GM12878 (cell line): ENCODE measurements around the gene TBC1D8. TPM values are rescaled to one million over a fixed set of nuclear protein-coding genes. Genes with fewer than 3 reads are reported as not detected.

ENCODE experiments used
- ATAC-seq: fragments of 200-7000 bp; cut with Tn5 transposase; 3 replicates; pipeline ENCODE4 v1.9.1; 2020; ENCODE audit warnings: mild to moderate bottlenecking, moderate library complexity
- BruUV-seq: library from RNA; stranded (reverse); fragments of 400-500 nt; replicated peaks from 2 replicates; lab custom pipeline; 2021; lab: Mats Ljungman, UMichigan
- CTCF ChIA-PET: fragments of 300-600 bp; sonication (Branson Sonifier 250); formaldehyde crosslinking; extraction: SDS; loops from one replicate; lab custom pipeline; 2021; ENCODE audit warnings: inconsistent platforms; lab: Yijun Ruan, JAX
- POLR2A ChIA-PET: fragments of 350-600 bp; formaldehyde crosslinking; extraction: SDS; loops from one replicate; lab custom pipeline; 2021; ENCODE audit warnings: inconsistent platforms; lab: Charles Lee
- RAD21 ChIA-PET: fragments of 300-600 bp; sonication (Branson Sonifier 250); formaldehyde crosslinking; loops from one replicate; lab custom pipeline; 2023; ENCODE audit warnings: antibody characterized with exemption; ENCODE audit not compliant: unreplicated experiment; lab: Charles Lee
- SMC1A ChIA-PET: fragments of 300-600 bp; sonication (Branson Sonifier 250); formaldehyde crosslinking; loops from one replicate; lab custom pipeline; 2023; ENCODE audit not compliant: unreplicated experiment, uncharacterized antibody; lab: Charles Lee
- DNase-seq: peaks from one replicate; pipeline ENCODE4 v3.0.0-alpha.2; 2011; ENCODE audit warnings: low read depth, low spot score
- FAIRE-seq: peaks from 3 replicates; lab custom pipeline; 2011; peaks lifted over from hg19 to GRCh38; lab: Jason Lieb, UNC
- H2AFZ ChIP-seq: 2 replicates; pipeline ENCODE4 v1.6.0; 2011; ENCODE audit warnings: low read depth, low read length, control low read depth; ENCODE audit not compliant: control insufficient read depth
- H3K27ac ChIP-seq: 2 replicates; pipeline ENCODE4 v1.5.1; 2011; ENCODE audit warnings: control low read depth; ENCODE audit not compliant: control insufficient read depth, insufficient read depth
- H3K27me3 ChIP-seq, 2 experiments: replicated peaks in 1 of 2; 2 replicates each; pipeline versions ENCODE4 v1.6.0 to v1.6.1; 2011; ENCODE audit warnings: low read length in 1 of 2; ENCODE audit not compliant: control insufficient read depth in 2 of 2, insufficient read depth in 2 of 2
- H3K36me3 ChIP-seq, 2 experiments: 2 replicates each; pipeline ENCODE4 v1.5.1; 2011; ENCODE audit warnings: low read length in 1 of 2; ENCODE audit not compliant: control insufficient read depth in 2 of 2, insufficient read depth in 2 of 2
- H3K4me1 ChIP-seq: 2 replicates; pipeline ENCODE4 v1.6.1; 2011; ENCODE audit warnings: mild to moderate bottlenecking, low read length, moderate library complexity, mixed read lengths; ENCODE audit not compliant: control insufficient read depth, insufficient read depth
- H3K4me2 ChIP-seq: 2 replicates; pipeline ENCODE4 v1.6.0; 2011; ENCODE audit warnings: control low read depth; ENCODE audit not compliant: control insufficient read depth, insufficient read depth
- H3K4me3 ChIP-seq: fragments of 200-600 bp; sonication (generic); 2 replicates; pipeline ENCODE4 v1.5.1; 2016
- H3K79me2 ChIP-seq: 2 replicates; pipeline ENCODE4 v1.6.0; 2011; ENCODE audit warnings: low read length; ENCODE audit not compliant: control insufficient read depth, insufficient read depth
- H3K9ac ChIP-seq: 2 replicates; pipeline ENCODE4 v1.8.0; 2011; ENCODE audit warnings: low read length, control low read depth, mixed read lengths; ENCODE audit not compliant: control insufficient read depth, insufficient read depth
- H3K9me3 ChIP-seq: replicated peaks from 3 replicates; pipeline ENCODE4 v1.5.1; 2011; ENCODE audit warnings: mild to moderate bottlenecking, low read length; ENCODE audit not compliant: control insufficient read depth, insufficient read depth
- H4K20me1 ChIP-seq: 2 replicates; pipeline ENCODE4 v1.6.0; 2011; ENCODE audit not compliant: control insufficient read depth, insufficient read depth
- ATF2 ChIP-seq: IDR thresholded peaks from 2 replicates; pipeline ENCODE4 v1.6.1; 2012; ENCODE audit warnings: low read length, inconsistent platforms
- BCL11A ChIP-seq: IDR thresholded peaks from 2 replicates; pipeline ENCODE4 v1.6.1; 2011; ENCODE audit warnings: low read depth, low read length
- CREM ChIP-seq: IDR thresholded peaks from 2 replicates; pipeline ENCODE4 v1.6.1; 2014; ENCODE audit warnings: antibody characterized with exemption, low read depth
- EP300 ChIP-seq, 2 experiments: fragments of 150-350 bp in 1 of 2; IDR thresholded peaks; 2 replicates each; pipeline ENCODE4 v1.6.1; 2011 to 2012; ENCODE audit warnings: low read depth in 2 of 2, low read length in 2 of 2, borderline replicate concordance in 1 of 2, improper control_type of control experiment in 1 of 2, inconsistent platforms in 1 of 2; ENCODE audit not compliant: control insufficient read depth in 1 of 2
- MTA3 ChIP-seq: IDR thresholded peaks from 2 replicates; pipeline ENCODE4 v1.6.1; 2012; ENCODE audit warnings: low read length, inconsistent platforms, borderline replicate concordance
- NR2F1 ChIP-seq: fragments of 450-650 bp; conservative IDR thresholded peaks from 2 replicates; pipeline ENCODE4 v1.6.1; 2017; ENCODE audit warnings: mild to moderate bottlenecking
- POU2F2 ChIP-seq: IDR thresholded peaks from 3 replicates; pipeline ENCODE4 v1.6.1; 2011; ENCODE audit warnings: low read depth, mild to moderate bottlenecking, low read length, borderline replicate concordance
- SMARCA5 ChIP-seq: fragments of 450-650 bp; IDR thresholded peaks from 2 replicates; pipeline ENCODE4 v1.6.1; 2017; ENCODE audit warnings: mild to moderate bottlenecking
- STAT3 ChIP-seq: IDR thresholded peaks from 2 replicates; pipeline ENCODE4 v1.6.1; 2011; ENCODE audit warnings: low read depth, low read length, improper control_type of control experiment
- ZNF217 ChIP-seq: fragments of 450-650 bp; IDR thresholded peaks from 2 replicates; pipeline ENCODE4 v1.6.1; 2017; ENCODE audit warnings: antibody characterized with exemption, mild to moderate bottlenecking
- ZNF622 ChIP-seq: fragments of 450-650 bp; IDR thresholded peaks from 2 replicates; pipeline ENCODE4 v1.6.1; 2017; ENCODE audit warnings: mild to moderate bottlenecking, inconsistent platforms
- WGBS: methylation state at CpG from one replicate; pipeline ENCODE4 v1.1.6; 2016; ENCODE audit warnings: low lambda C conversion rate; ENCODE audit not compliant: insufficient replicate concordance, insufficient coverage; ENCODE audit errors: missing lambda C conversion rate; 5-methylcytosine and 5-hydroxymethylcytosine counted together
- in situ Hi-C: fragments of 300-500 bp; cut with MboI; formaldehyde crosslinking; loops from 9 replicates; pipeline ENCODE4 v1.14.3; 2018; ENCODE audit warnings: mixed read lengths
- intact Hi-C: fragments of 100-400 bp; cut with micrococcal nuclease; formaldehyde crosslinking; loops from one replicate; pipeline ENCODE4 v1.14.2; 2022; ENCODE audit not compliant: unreplicated experiment
- polyA plus RNA-seq, 11 experiments: library from polyadenylated mRNA; depleted of rRNA in 4 of 11; unstranded in 6 of 11; stranded (reverse) in 5 of 11; fragments of >200 nt; fragmentation: Nextera tagmentation in 4 of 11; fragmentation: Illumina TruSeq in 1 of 11; extraction: Ambion mirVana in 4 of 11; extraction: Trizol in 1 of 11; gene quantifications; 1 replicate in 1 of 11; 2 replicates in 10 of 11; pipeline versions ENCODE4 v1.2.1 to v1.2.3, GENCODE V29; 2011 to 2016; ENCODE audit warnings: inconsistent platforms in 2 of 11, missing spikeins in 2 of 11, low read depth in 1 of 11
- total RNA-seq, 4 experiments: library from RNA; depleted of rRNA in 3 of 4; stranded (reverse); fragments of >200 nt in 3 of 4; fragmentation: Illumina TruSeq in 1 of 4; extraction: Trizol in 1 of 4; gene quantifications; 2 replicates each; pipeline versions ENCODE4 v1.2.1 to v1.2.3, GENCODE V29; 2013 to 2021
- TF ChIP-seq, protein P1 (sequence below): IDR thresholded peaks from 2 replicates; pipeline ENCODE4 v1.6.1; 2012; ENCODE audit warnings: low read depth, low read length, improper control_type of control experiment

Gene TBC1D8
- total and polyA plus RNA-seq, 10 of the 15 experiments (the other 5 are each of a cell fraction or from before 2014, with no cell fraction given), result 0.80 to 4.9 (median 4.4) TPM

DNA sequence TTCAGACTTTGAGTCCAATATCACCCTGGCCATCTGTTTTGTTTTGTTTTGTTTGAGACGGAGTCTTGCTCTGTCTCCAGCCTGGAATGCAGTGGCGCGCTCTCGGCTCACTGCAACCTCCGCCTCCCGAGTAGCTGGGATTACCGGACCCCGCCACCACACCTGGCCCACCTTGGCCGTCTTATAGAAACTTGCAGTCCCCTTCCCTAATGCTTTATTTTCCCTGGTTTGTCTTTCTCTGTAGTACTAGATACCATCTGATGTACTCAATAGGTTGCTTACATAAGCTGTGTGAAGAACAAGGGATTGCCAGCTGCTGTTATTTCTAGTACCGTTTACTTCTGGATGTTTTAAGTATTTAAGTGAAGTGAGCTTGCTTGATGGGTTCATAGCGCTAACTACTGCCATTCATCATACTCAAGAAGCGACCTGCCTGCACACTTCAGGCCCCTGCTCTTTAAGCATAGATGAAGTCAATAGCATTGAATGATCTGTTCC lies 147.9 kb downstream of the TBC1D8 start:
- Histone ChIP-seq H3K4me2 (peak overlapping the region; percentile 97), H3K9me3 (no peaks in the 10 kb centered on the region; the same call in 1 of the 3 replicates), H3K4me3 (peak overlapping the region; percentile 96), H2AFZ (no peak overlapping the region), H3K79me2 (peaks cover 52% of the 10 kb centered on the region), H3K9ac (peak overlapping the region; percentile 99), H3K27me3 (no peaks in the 10 kb centered on the region), H3K36me3 (peaks cover 17 to 44% of the 10 kb centered on the region in 2 experiments), H4K20me1 (peaks cover 4% of the 10 kb centered on the region), H3K27ac (peak overlapping the region; percentile 97), H3K4me1 (peaks cover 12% of the 10 kb centered on the region)
- WGBS, result 10% methylated on average over 12 of the region's 12 CpGs
- intact Hi-C loops (no loop called here), in situ Hi-C loops (no loop called here)
- ChIA-PET SMC1A (interaction anchor here (0.7 to 3.0 kb wide), 5 partner anchors 9 to 996 kb away, joined by 3 to 13 read pairs (median 3); no protein-coding TSS in a partner anchor), POLR2A (interaction anchor here (1.2 to 2.5 kb wide), 2 partner anchors 9 to 440 kb away, joined by 6 to 8 read pairs; partner anchors contain the start of gene PDCL3), RAD21 (interaction anchor here (0.6 to 1.2 kb wide), 3 partner anchors 148 to 441 kb away, joined by 3 read pairs; partner anchors contain the start of genes PDCL3 and TBC1D8), CTCF (interaction anchor here (1.5 to 2.8 kb wide), 2 partner anchors 9 to 25 kb away, joined by 5 to 30 read pairs; no protein-coding TSS in a partner anchor)
- ATAC-seq, result no peak
- no TSS peak for BruUV-seq
- FAIRE-seq, result no peak
- TF ChIP-seq MTA3 (no peak), EP300 (IDR thresholded peaks at IDR 0.05; ENCODE audit: borderline replicate concordance in 1 of 2, control insufficient read depth in 1 of 2, low read depth in 2 of 2, low read length in 2 of 2) (no peak), ATF2 (no peak), STAT3 (no peak), BCL11A (no peak), ZNF217 (no peak), NR2F1 (no peak), SMARCA5 (no peak), CREM (no peak), ZNF622 (no peak), POU2F2 (no peak)
- TF ChIP-seq, protein P1, sequence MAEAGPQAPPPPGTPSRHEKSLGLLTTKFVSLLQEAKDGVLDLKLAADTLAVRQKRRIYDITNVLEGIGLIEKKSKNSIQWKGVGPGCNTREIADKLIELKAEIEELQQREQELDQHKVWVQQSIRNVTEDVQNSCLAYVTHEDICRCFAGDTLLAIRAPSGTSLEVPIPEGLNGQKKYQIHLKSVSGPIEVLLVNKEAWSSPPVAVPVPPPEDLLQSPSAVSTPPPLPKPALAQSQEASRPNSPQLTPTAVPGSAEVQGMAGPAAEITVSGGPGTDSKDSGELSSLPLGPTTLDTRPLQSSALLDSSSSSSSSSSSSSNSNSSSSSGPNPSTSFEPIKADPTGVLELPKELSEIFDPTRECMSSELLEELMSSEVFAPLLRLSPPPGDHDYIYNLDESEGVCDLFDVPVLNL, result no peak
- DNase-seq, result no peak
